Measurements from ENCODE around the gene TENT4A.

TENT4A gene

DNA sequence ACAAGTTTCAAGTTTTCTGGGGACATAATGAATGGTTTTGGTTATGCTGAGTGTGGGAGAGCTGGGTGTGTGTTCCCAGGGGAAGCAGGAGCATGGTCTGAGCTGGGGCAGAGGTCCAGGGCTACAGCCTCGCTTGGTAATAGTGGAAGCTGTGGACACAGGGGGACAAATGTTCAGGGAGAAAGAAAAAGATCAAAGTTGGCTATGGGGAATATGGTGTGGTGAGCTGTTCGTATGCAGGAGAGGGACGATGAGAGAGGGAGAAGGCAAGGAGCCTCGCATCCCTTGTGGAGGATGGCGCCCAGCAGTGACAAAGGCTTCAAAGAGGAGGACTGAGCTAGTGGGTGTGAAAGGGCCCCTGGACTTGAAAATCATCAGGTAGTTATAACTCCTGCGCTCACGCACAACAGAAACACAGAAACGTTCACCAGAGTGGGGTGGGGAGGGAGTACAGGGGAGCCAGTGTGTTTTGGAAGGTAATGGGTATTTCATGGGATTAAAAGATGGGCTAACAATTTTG, 77.2 kb downstream of the TENT4A start:
- H3K27ac ChIP-seq = no peak overlapping the region

GRCh38 chr5:6791031-6791430, 77.8 kb downstream of the TENT4A start:
- Histone ChIP-seq H3K27me3 (ENCODE audit: control insufficient read depth, insufficient read depth, low read length) (no peaks in the 10 kb centered on the region), H3K79me2 (no peaks in the 10 kb centered on the region), H3K36me3 (ENCODE audit: control insufficient read depth, insufficient read depth, low read length) (no peaks in the 10 kb centered on the region), H3K9ac (no peak overlapping the region), H3K9me3 (ENCODE audit: control insufficient read depth, low read length) (no peaks in the 10 kb centered on the region), H3K4me3 (ENCODE audit: low read depth, low read length) (no peak overlapping the region), H2AFZ (no peak overlapping the region), H3K4me1 (no peaks in the 10 kb centered on the region), H3K4me2 (ENCODE audit: low read length) (no peak overlapping the region), H3K27ac (no peak overlapping the region)
- no peak for TF ChIP-seq CTCF (IDR thresholded peaks at IDR 0.05)

More for the DNA sequence above, 77.2 kb downstream of the TENT4A start:
- Histone ChIP-seq H3K79me2 (no peaks in the 10 kb centered on the region), H3K4me3 (ENCODE audit: low read depth, low read length) (no peak overlapping the region), H3K36me3 (ENCODE audit: control insufficient read depth, insufficient read depth, low read length) (no peaks in the 10 kb centered on the region), H3K4me1 (no peaks in the 10 kb centered on the region), H3K27me3 (ENCODE audit: control insufficient read depth, insufficient read depth, low read length) (no peaks in the 10 kb centered on the region), H3K4me2 (ENCODE audit: low read length) (no peak overlapping the region), H3K9ac (no peak overlapping the region), H2AFZ (no peak overlapping the region), H3K9me3 (ENCODE audit: control insufficient read depth, low read length) (no peaks in the 10 kb centered on the region)
- no peak for TF ChIP-seq CTCF (IDR thresholded peaks at IDR 0.05)

GRCh38 chr5:6792376-6792775, 79.1 kb downstream of the TENT4A start:
- no peak overlapping the region for H3K4me2 ChIP-seq (ENCODE audit: low read length)
- TF ChIP-seq CTCF (IDR thresholded peaks at IDR 0.05) = no peak
- H3K4me1 ChIP-seq = no peaks in the 10 kb centered on the region
- H3K27ac ChIP-seq = no peak overlapping the region
- H2AFZ ChIP-seq = no peak overlapping the region
- no peaks in the 10 kb centered on the region for H3K79me2 ChIP-seq
- H3K4me3 ChIP-seq (ENCODE audit: low read depth, low read length) = no peak overlapping the region
- H3K36me3 ChIP-seq (ENCODE audit: control insufficient read depth, insufficient read depth, low read length) = no peaks in the 10 kb centered on the region
- H3K27me3 ChIP-seq (ENCODE audit: control insufficient read depth, insufficient read depth, low read length) = no peaks in the 10 kb centered on the region
- no peaks in the 10 kb centered on the region for H3K9me3 ChIP-seq (ENCODE audit: control insufficient read depth, low read length)
- H3K9ac ChIP-seq = no peak overlapping the region

GRCh38 chr5:6792911-6793471, 79.8 kb downstream of the TENT4A start:
- H3K4me1 ChIP-seq = no peaks in the 10 kb centered on the region
- no peak overlapping the region for H3K9ac ChIP-seq
- H3K36me3 ChIP-seq (ENCODE audit: control insufficient read depth, insufficient read depth, low read length) = no peaks in the 10 kb centered on the region
- H3K27me3 ChIP-seq (ENCODE audit: control insufficient read depth, insufficient read depth, low read length) = no peaks in the 10 kb centered on the region
- no peak overlapping the region for H3K4me3 ChIP-seq (ENCODE audit: low read depth, low read length)
- H3K79me2 ChIP-seq = no peaks in the 10 kb centered on the region
- H3K4me2 ChIP-seq (ENCODE audit: low read length) = no peak overlapping the region
- no peak overlapping the region for H2AFZ ChIP-seq
- no peak overlapping the region for H3K27ac ChIP-seq
- TF ChIP-seq CTCF (IDR thresholded peaks at IDR 0.05) = no peak
- no peaks in the 10 kb centered on the region for H3K9me3 ChIP-seq (ENCODE audit: control insufficient read depth, low read length)

DNA sequence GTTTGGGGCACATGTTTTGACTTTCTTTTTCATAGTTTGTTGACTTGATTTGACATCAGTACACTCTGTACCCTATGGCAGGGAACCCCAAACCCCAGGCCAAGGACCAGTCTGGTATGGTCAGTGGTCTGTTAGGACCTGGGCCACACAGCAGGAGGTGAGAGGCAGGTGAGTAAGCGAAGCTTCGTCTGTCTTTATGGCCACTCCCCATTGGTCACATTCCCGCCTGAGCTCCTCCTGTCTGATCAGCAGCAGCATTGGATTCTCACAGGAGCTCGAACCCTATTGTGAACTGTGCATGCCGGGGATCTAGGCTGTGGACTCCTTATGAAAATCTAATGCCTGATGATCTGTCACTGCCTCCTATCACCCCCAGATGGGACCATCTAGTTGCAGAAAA, 88.0 kb downstream of the TENT4A start:
- no peaks in the 10 kb centered on the region for H3K79me2 ChIP-seq
- no peak for TF ChIP-seq CTCF (IDR thresholded peaks at IDR 0.05)
- no peaks in the 10 kb centered on the region for H3K36me3 ChIP-seq (ENCODE audit: control insufficient read depth, insufficient read depth, low read length)
- H3K4me2 ChIP-seq (ENCODE audit: low read length) = no peak overlapping the region
- no peak overlapping the region for H3K4me3 ChIP-seq (ENCODE audit: low read depth, low read length)
- no peaks in the 10 kb centered on the region for H3K4me1 ChIP-seq
- H2AFZ ChIP-seq = no peak overlapping the region
- no peak overlapping the region for H3K27ac ChIP-seq
- no peaks in the 10 kb centered on the region for H3K27me3 ChIP-seq (ENCODE audit: control insufficient read depth, insufficient read depth, low read length)
- H3K9ac ChIP-seq = no peak overlapping the region
- no peaks in the 10 kb centered on the region for H3K9me3 ChIP-seq (ENCODE audit: control insufficient read depth, low read length)

All from parathyroid adenoma (tissue), 2 donors.